HL-60 (cell line): ENCODE data around the gene CHMP1A.
"Not testable (repeated sequence)": the region's sequence is repeated elsewhere in the genome, so short reads cannot be mapped to it uniquely, and the experiment has no call there.

Experiments
- DNase-seq, 2 experiments: peaks; one replicate each; pipeline ENCODE4 v3.0.0-alpha.2; 2010 to 2020; ENCODE audit warnings: low read depth in 1 of 2, low spot score in 1 of 2
- H3K27ac ChIP-seq: fragments of 250-450 bp; sonication (Bioruptor Pico); replicated peaks from 2 replicates; pipeline ENCODE4 v1.5.1; 2020; ENCODE audit warnings: mild to moderate bottlenecking, moderate library complexity
- H3K27me3 ChIP-seq: fragments of 250-450 bp; sonication (Bioruptor Pico); 2 replicates; pipeline ENCODE4 v1.5.1; 2021; ENCODE audit warnings: mild to moderate bottlenecking, moderate library complexity; ENCODE audit not compliant: insufficient read depth, poor library complexity, severe bottlenecking
- H3K4me3 ChIP-seq: replicated peaks from 2 replicates; pipeline ENCODE4 v1.5.1; 2011; ENCODE audit warnings: mild to moderate bottlenecking, control low read depth, low read length; ENCODE audit not compliant: insufficient read depth
- GABPA ChIP-seq: IDR thresholded peaks from 2 replicates; pipeline ENCODE4 v1.6.1; 2012; ENCODE audit warnings: low read depth
- POLR2AphosphoS5 ChIP-seq: IDR thresholded peaks from 2 replicates; pipeline ENCODE4 v1.6.1; 2012; ENCODE audit warnings: low read depth
- SPI1 ChIP-seq: IDR thresholded peaks from 2 replicates; pipeline ENCODE4 v1.6.1; 2012; ENCODE audit warnings: low read depth, mild to moderate bottlenecking, borderline replicate concordance
- TF ChIP-seq, protein P1 (sequence below): IDR thresholded peaks from 2 replicates; pipeline ENCODE4 v1.6.1; 2012; ENCODE audit warnings: low read depth; ENCODE audit not compliant: insufficient replicate concordance
- TF ChIP-seq, protein P2 (sequence below): IDR thresholded peaks from one replicate; pipeline ENCODE4 v1.5.1; 2011; ENCODE audit warnings: low read length, control low read depth, inconsistent platforms; ENCODE audit not compliant: insufficient read depth

The CHMP1A gene

DNA sequence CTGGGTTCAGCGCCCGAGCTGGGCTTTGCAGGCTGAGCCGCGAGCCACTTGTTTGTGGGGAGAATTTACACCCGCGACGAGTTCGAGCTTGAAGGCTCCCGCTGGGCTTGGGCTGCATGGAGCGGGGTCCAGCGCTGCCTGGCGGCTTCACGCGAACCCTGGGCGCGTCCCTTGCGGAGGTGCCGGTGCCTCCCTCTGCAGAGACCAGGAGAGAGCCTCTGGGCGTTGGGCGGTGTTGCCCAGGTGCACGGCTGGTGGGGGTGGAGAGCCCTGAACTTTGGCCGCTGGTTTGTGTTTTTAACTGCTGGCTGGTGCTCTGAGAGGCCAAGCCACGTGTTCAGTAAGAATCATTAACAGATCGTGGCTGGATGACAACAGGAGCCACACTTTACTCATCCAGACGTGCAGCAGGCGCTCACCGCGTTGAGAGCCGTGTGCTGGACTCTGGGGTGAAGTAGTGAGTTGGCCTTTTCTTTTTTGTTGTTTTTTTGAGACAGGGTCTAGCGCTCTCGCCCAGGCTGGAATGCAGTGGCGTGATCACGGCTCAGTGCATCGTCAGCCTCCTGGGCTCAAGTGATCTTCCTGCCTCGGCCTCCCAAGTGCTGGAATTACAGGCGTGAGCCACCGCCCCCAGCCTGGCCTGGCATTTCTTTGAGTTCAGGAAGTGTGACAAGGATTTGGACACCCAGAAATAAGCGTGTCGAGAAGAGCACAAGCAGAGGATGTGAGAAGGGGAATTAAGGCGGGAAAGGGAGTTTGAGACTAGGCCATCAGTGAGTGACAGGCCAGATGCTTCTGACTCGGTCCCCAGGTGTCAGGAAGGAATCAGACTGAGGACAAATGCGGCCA lies 29.8 kb upstream of the CHMP1A start:
- DNase-seq, result no peak

DNA sequence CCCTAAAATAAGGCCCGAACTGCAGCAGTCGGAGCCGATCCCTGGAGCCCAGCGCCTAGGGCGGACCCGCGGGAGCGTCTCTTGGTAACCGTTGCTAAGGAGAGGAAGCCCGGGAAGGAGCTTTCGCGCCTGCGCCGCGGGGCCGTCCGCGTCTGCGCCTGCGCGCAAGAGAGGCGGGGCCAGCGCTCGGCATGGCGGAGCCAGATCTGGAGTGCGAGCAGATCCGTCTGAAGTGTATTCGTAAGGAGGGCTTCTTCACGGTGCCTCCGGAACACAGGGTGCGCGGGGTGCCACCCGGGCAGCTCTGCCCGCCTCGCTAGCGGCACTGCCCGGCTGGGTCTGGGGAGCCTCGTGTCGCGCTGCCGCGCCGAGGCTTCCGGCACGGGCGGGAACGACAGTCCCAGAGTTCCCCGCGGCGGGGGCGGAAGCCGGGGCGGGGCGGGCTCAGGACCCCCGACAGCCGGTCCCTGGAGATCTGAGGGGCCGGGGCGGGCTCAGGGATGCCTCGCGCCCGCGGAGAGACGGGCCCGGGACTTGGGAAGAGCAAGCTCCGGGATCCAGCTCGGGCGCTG lies 29.1 kb upstream of the CHMP1A start, which contains the start of gene CDK10:
Gene CDK10 (plus strand): TSS at position 170 of the 572 bp plus-strand sequence. CDS start 22 bp downstream, at position 192.
- DNase-seq, result peak; percentile 48 to 73
- peak within 1 kb of the TSS; percentile 80 for H3K27ac ChIP-seq
- TF ChIP-seq, protein P1, sequence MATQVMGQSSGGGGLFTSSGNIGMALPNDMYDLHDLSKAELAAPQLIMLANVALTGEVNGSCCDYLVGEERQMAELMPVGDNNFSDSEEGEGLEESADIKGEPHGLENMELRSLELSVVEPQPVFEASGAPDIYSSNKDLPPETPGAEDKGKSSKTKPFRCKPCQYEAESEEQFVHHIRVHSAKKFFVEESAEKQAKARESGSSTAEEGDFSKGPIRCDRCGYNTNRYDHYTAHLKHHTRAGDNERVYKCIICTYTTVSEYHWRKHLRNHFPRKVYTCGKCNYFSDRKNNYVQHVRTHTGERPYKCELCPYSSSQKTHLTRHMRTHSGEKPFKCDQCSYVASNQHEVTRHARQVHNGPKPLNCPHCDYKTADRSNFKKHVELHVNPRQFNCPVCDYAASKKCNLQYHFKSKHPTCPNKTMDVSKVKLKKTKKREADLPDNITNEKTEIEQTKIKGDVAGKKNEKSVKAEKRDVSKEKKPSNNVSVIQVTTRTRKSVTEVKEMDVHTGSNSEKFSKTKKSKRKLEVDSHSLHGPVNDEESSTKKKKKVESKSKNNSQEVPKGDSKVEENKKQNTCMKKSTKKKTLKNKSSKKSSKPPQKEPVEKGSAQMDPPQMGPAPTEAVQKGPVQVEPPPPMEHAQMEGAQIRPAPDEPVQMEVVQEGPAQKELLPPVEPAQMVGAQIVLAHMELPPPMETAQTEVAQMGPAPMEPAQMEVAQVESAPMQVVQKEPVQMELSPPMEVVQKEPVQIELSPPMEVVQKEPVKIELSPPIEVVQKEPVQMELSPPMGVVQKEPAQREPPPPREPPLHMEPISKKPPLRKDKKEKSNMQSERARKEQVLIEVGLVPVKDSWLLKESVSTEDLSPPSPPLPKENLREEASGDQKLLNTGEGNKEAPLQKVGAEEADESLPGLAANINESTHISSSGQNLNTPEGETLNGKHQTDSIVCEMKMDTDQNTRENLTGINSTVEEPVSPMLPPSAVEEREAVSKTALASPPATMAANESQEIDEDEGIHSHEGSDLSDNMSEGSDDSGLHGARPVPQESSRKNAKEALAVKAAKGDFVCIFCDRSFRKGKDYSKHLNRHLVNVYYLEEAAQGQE, result no peak
- TF ChIP-seq POLR2AphosphoS5 (peak; percentile 42; the same call in 1 of the 2 replicates), GABPA (no peak)
- TF ChIP-seq, protein P2, sequence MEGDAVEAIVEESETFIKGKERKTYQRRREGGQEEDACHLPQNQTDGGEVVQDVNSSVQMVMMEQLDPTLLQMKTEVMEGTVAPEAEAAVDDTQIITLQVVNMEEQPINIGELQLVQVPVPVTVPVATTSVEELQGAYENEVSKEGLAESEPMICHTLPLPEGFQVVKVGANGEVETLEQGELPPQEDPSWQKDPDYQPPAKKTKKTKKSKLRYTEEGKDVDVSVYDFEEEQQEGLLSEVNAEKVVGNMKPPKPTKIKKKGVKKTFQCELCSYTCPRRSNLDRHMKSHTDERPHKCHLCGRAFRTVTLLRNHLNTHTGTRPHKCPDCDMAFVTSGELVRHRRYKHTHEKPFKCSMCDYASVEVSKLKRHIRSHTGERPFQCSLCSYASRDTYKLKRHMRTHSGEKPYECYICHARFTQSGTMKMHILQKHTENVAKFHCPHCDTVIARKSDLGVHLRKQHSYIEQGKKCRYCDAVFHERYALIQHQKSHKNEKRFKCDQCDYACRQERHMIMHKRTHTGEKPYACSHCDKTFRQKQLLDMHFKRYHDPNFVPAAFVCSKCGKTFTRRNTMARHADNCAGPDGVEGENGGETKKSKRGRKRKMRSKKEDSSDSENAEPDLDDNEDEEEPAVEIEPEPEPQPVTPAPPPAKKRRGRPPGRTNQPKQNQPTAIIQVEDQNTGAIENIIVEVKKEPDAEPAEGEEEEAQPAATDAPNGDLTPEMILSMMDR, result no peak
- peak within 1 kb of the TSS; percentile 66 for H3K4me3 ChIP-seq
- no peaks in the 10 kb centered on the region for H3K27me3 ChIP-seq

More for the DNA sequence above, 29.8 kb upstream of the CHMP1A start:
- H3K27ac ChIP-seq, result peak overlapping the region; percentile 80
- peak overlapping the region; percentile 66 for H3K4me3 ChIP-seq
- TF ChIP-seq POLR2AphosphoS5 (no peak), SPI1 (no peak), GABPA (no peak)
- no peaks in the 10 kb centered on the region for H3K27me3 ChIP-seq

DNA sequence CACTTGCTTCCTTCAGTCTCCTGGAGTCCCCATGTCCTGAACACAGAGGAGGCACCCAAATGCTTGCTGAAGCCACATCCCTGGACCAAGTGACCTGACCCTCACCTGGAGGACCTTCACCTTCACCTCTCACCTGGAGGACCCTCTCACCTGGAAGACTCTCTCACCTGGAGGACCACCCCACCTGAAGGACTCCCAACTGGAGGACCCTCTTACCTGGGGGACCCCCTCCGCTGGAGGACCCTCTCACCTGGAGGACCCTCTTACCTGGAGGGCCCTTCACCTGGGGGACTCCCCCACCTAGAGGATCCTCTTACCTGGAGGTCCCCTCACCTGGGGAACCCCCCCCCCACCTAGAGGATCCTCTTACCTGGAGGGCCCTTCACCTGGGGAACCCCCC lies 28.4 kb upstream of the CHMP1A start:
- no peak overlapping the region for H3K4me3 ChIP-seq
- no peak for DNase-seq
- no peaks in the 10 kb centered on the region for H3K27me3 ChIP-seq
- no peak overlapping the region for H3K27ac ChIP-seq
- TF ChIP-seq, protein P1, result no peak

DNA sequence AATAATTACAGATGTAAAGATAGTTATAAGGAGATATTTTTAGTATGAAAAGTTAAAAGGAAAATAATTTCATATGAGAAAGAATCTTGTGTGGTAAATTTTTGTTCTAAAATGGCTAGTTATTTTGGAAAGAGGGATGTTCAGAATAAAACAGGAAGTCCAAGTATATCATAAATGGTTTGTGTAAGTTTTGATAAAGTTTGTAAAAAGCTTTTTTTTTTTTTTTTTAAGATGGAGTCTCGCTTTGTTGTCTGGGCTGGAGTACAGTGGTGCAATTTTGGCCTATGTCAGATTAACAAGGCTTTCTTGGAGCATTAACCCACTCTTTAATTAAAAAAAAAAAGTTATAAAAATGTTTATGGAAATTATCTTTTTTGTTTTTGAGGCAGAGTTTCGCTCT lies 20.8 kb upstream of the CHMP1A start:
- TF ChIP-seq GABPA, result no peak
- no peak overlapping the region for H3K4me3 ChIP-seq
- H3K27ac ChIP-seq, result no peak overlapping the region
- DNase-seq, result no peak
- no peaks in the 10 kb centered on the region for H3K27me3 ChIP-seq

DNA sequence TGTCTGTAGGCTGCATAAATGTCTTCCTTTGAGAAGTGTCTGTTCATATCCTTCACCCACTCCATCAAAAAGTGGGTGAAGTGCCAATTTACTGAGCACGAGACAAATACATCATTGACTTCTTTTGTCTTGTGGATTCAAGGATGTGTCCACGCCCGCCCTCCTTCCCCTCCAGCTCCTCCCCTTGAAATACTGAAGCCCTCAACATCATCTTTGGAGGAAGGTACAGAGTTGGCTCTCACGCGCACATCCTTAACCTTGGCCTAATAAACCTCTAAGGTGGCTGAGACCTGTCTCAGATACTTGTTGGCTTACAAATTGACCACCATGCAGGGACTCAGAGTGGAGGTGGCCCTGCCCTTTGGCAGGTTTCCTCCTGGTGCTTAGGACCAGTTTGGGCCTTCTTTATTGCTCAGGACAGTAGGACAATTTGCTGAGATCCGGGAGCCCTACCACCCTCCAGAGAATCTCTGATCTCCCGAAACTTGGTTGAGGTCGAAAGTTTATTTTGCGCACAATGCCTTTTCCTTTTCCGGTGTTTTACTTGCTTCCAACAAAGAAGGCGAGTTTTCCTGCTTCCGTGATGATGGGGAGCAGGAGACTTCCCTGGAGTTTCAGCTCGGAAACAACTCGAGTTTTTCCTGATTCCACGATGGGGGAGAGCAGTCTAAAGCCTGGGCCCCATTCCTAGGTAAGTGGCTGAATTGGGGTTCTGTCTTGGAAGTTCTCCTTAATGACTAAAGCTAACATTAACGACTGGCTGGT lies 14.9 kb upstream of the CHMP1A start:
- H3K27me3 ChIP-seq, result no peaks in the 10 kb centered on the region
- H3K4me3 ChIP-seq, result no peak overlapping the region
- TF ChIP-seq POLR2AphosphoS5, result no peak
- TF ChIP-seq, protein P1, result no peak
- TF ChIP-seq GABPA, result no peak
- TF ChIP-seq, protein P2, result no peak
- TF ChIP-seq SPI1, result no peak
- no peak for DNase-seq
- H3K27ac ChIP-seq, result no peak overlapping the region

DNA sequence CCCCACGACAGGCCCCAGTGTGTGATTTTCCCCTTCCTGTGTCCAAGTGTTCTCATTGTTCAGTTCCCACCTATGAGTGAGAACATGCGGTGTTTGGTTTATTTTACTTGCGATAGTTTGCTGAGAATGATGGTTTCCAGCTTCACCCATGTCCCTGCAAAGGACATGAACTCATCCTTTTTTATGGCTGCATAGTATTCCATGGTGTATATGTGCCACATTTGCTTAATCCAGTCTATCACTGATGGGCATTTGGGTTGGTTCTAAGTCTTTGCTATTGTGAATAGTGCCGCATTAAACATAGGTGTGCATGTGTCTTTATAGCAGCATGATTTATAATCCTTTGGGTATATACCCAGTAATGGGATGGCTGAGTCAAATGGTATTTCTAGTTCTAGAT lies 14.1 kb upstream of the CHMP1A start:
- not testable (repeated sequence) for DNase-seq, H3K4me3 ChIP-seq, H3K27ac ChIP-seq, H3K27me3 ChIP-seq
